ENCODE results near the gene ITCH. TPM values are rescaled to one million over a fixed set of nuclear protein-coding genes. Genes with fewer than 3 reads are reported as not detected.

ITCH gene
- total RNA-seq, 1 experiment from 2014 or later: 78.8 TPM

DNA sequence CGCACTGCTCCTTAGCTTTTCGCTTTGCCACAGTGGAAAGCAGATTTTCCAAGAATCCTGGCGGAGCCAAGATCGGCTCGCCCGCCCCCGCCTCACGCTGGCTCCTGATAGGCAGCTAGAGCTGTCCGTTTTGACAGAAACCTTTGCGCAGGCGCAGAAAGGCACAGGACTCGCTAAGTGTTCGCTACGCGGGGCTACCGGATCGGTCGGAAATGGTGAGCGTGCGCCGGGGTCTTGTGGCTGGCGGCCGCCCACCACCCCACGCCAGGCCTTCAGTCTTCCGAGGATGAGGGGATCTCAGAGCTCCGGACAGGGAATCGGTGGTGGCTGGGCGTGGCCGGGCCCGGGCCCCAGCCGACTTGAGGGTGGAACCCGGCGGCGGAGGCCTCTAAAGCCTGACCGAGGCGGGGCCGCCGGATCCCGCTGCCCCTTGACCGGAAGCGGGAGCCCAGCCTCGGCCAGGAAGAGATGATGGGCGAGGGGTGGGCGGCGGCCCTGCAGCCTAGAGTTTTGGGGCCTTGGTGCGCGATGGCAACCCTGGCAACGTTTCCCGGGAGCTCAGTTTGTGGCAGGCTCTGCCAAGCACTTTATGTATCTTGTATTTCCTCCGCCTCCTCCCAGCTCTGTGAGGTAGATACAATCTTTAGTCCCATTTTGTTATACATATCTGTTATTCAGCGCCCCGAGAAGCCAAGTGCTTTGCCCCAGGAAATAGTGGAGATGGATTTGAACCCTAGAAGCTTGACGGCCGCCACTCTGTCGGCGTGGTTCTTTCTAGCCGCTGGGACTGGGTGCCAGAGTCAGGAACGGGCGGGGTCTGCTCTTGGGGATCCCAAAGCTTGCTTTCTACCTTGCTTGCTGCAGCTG, 153.4 kb downstream of the ITCH start, which contains the start of gene DYNLRB1:
Gene DYNLRB1, plus strand, starts transcription at position 176 of the 867 bp plus-strand sequence. Its CDS starts 37 bp downstream, at position 213.
- DNase-seq (ENCODE audit: low read depth, low spot score) (peak; percentile 87), ATAC-seq (peak; percentile 96)
- Histone ChIP-seq H3K4me2 (ENCODE audit: low read length) (peak within 1 kb of the TSS; percentile 76), H3K9me2 (ENCODE audit: insufficient read depth) (no peaks in the 10 kb centered on the region), H3K36me3 (ENCODE audit: control insufficient read depth in 1 of 2, insufficient read depth in 2 of 2, low read length in 2 of 2) (peaks cover under 1 to 2% of the 10 kb centered on the region in 2 experiments; a peak in 2 of 4 replicates), H3K9me3 (ENCODE audit: control insufficient read depth in 1 of 2, insufficient read depth in 1 of 2, low read depth in 1 of 2, low read length in 2 of 2) (no peaks in the 10 kb centered on the region), H2AFZ (ENCODE audit: low read depth, low read length, poor library complexity, severe bottlenecking) (peak within 1 kb of the TSS; percentile 55), H3K4me3 (replicated peaks in 1 of 2; ENCODE audit: low read depth in 1 of 2, low read length in 2 of 2) (peak within 1 kb of the TSS; percentile 72 to 87), H3K79me2 (ENCODE audit: insufficient read depth, low read length) (peaks cover 51% of the 10 kb centered on the region), H3K9ac (ENCODE audit: low read length) (peak within 1 kb of the TSS; percentile 74), H3K4me1 (ENCODE audit: control insufficient read depth in 1 of 2, insufficient read depth in 2 of 2, low read length in 2 of 2) (peaks cover 4 to 7% of the 10 kb centered on the region in 2 experiments; a peak in 3 of 4 replicates), H4K20me1 (ENCODE audit: insufficient read depth) (no peaks in the 10 kb centered on the region), H3K27ac (ENCODE audit: low read depth, low read length) (peak within 1 kb of the TSS; percentile 79), H3K27me3 (ENCODE audit: insufficient read depth, low read length) (no peaks in the 10 kb centered on the region)
- TSS peak; percentile 51 for BruUV-seq (replicated peaks)
- ChIA-PET RAD21 (ENCODE audit: low non-redundant PET in 1 of 2, low total read pairs in 2 of 2, uncharacterized antibody in 2 of 2, unreplicated experiment in 2 of 2) (interaction anchor here in 1 of 2 experiments (1.1 to 3.2 kb wide), 2 partner anchors 44 to 204 kb away, joined by 3 to 20 read pairs; no protein-coding TSS in a partner anchor), POLR2A (interaction anchor here (1.0 to 1.8 kb wide), 5 partner anchors 9 to 214 kb away, joined by 3 to 7 read pairs (median 4); partner anchors contain the start of gene AHCY), CTCF (interaction anchor here (0.8 to 2.2 kb wide), 7 partner anchors 9 to 253 kb away, joined by 3 to 21 read pairs (median 4); no protein-coding TSS in a partner anchor)
- intact Hi-C loops (cut with micrococcal nuclease): no loop called here
- TF ChIP-seq, protein P1, sequence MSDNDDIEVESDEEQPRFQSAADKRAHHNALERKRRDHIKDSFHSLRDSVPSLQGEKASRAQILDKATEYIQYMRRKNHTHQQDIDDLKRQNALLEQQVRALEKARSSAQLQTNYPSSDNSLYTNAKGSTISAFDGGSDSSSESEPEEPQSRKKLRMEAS (IDR thresholded peaks at IDR 0.05): peak; percentile 47
- no peak for TF ChIP-seq FOSL1 (IDR thresholded peaks at IDR 0.05; ENCODE audit: low read depth)
- TF ChIP-seq, protein P2, sequence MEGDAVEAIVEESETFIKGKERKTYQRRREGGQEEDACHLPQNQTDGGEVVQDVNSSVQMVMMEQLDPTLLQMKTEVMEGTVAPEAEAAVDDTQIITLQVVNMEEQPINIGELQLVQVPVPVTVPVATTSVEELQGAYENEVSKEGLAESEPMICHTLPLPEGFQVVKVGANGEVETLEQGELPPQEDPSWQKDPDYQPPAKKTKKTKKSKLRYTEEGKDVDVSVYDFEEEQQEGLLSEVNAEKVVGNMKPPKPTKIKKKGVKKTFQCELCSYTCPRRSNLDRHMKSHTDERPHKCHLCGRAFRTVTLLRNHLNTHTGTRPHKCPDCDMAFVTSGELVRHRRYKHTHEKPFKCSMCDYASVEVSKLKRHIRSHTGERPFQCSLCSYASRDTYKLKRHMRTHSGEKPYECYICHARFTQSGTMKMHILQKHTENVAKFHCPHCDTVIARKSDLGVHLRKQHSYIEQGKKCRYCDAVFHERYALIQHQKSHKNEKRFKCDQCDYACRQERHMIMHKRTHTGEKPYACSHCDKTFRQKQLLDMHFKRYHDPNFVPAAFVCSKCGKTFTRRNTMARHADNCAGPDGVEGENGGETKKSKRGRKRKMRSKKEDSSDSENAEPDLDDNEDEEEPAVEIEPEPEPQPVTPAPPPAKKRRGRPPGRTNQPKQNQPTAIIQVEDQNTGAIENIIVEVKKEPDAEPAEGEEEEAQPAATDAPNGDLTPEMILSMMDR (IDR thresholded peaks at IDR 0.05 in 2 of 3, conservative IDR thresholded peaks at IDR 0.05 in 1 of 3; ENCODE audit: borderline replicate concordance in 1 of 3, insufficient read depth in 1 of 3, low read depth in 2 of 3, low read length in 2 of 3): no peak
- peak; percentile 87 for TF ChIP-seq POLR2AphosphoS5 (IDR thresholded peaks at IDR 0.05; ENCODE audit: low read depth, low read length)
- TF ChIP-seq ZFX (IDR thresholded peaks at IDR 0.05): peak; percentile 94
- TF ChIP-seq YY1 (IDR thresholded peaks at IDR 0.05; ENCODE audit: extremely low read depth, insufficient replicate concordance, low read depth, low read length): peak; percentile 37
- no peak for TF ChIP-seq RAD21 (IDR thresholded peaks at IDR 0.05; ENCODE audit: low read depth)
- TF ChIP-seq TCF7L2 (IDR thresholded peaks at IDR 0.05; ENCODE audit: borderline replicate concordance, extremely low read depth, insufficient read depth, insufficient read length): peak; percentile 51
- TF ChIP-seq ELF1 (IDR thresholded peaks at IDR 0.05; ENCODE audit: borderline replicate concordance, low read depth): peak; percentile 54; the same call in 1 of the 2 replicates
- TF ChIP-seq SRF (IDR thresholded peaks at IDR 0.05; ENCODE audit: low read depth): no peak
- TF ChIP-seq EZH2 (IDR thresholded peaks at IDR 0.05): no peak
- TF ChIP-seq, protein P3, sequence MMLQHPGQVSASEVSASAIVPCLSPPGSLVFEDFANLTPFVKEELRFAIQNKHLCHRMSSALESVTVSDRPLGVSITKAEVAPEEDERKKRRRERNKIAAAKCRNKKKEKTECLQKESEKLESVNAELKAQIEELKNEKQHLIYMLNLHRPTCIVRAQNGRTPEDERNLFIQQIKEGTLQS (IDR thresholded peaks at IDR 0.05): no peak
- TF ChIP-seq, protein P4, sequence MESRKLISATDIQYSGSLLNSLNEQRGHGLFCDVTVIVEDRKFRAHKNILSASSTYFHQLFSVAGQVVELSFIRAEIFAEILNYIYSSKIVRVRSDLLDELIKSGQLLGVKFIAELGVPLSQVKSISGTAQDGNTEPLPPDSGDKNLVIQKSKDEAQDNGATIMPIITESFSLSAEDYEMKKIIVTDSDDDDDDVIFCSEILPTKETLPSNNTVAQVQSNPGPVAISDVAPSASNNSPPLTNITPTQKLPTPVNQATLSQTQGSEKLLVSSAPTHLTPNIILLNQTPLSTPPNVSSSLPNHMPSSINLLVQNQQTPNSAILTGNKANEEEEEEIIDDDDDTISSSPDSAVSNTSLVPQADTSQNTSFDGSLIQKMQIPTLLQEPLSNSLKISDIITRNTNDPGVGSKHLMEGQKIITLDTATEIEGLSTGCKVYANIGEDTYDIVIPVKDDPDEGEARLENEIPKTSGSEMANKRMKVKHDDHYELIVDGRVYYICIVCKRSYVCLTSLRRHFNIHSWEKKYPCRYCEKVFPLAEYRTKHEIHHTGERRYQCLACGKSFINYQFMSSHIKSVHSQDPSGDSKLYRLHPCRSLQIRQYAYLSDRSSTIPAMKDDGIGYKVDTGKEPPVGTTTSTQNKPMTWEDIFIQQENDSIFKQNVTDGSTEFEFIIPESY (IDR thresholded peaks at IDR 0.05; ENCODE audit: extremely low read depth, insufficient replicate concordance, low read length): no peak
- TF ChIP-seq CBX3 (IDR thresholded peaks at IDR 0.05; ENCODE audit: low read depth): no peak
- no peak for TF ChIP-seq CEBPB (IDR thresholded peaks at IDR 0.05; ENCODE audit: low read depth)
- TF ChIP-seq, protein P5, sequence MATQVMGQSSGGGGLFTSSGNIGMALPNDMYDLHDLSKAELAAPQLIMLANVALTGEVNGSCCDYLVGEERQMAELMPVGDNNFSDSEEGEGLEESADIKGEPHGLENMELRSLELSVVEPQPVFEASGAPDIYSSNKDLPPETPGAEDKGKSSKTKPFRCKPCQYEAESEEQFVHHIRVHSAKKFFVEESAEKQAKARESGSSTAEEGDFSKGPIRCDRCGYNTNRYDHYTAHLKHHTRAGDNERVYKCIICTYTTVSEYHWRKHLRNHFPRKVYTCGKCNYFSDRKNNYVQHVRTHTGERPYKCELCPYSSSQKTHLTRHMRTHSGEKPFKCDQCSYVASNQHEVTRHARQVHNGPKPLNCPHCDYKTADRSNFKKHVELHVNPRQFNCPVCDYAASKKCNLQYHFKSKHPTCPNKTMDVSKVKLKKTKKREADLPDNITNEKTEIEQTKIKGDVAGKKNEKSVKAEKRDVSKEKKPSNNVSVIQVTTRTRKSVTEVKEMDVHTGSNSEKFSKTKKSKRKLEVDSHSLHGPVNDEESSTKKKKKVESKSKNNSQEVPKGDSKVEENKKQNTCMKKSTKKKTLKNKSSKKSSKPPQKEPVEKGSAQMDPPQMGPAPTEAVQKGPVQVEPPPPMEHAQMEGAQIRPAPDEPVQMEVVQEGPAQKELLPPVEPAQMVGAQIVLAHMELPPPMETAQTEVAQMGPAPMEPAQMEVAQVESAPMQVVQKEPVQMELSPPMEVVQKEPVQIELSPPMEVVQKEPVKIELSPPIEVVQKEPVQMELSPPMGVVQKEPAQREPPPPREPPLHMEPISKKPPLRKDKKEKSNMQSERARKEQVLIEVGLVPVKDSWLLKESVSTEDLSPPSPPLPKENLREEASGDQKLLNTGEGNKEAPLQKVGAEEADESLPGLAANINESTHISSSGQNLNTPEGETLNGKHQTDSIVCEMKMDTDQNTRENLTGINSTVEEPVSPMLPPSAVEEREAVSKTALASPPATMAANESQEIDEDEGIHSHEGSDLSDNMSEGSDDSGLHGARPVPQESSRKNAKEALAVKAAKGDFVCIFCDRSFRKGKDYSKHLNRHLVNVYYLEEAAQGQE (IDR thresholded peaks at IDR 0.05; ENCODE audit: low read depth): no peak
- peak; percentile 70 for TF ChIP-seq POLR2A (IDR thresholded peaks at IDR 0.05; ENCODE audit: borderline replicate concordance, extremely low read depth, insufficient read depth, insufficient read length)
